ENCODE measurements around the gene NT5DC3. TPM values are rescaled to one million over a fixed set of nuclear protein-coding genes. Genes with fewer than 3 reads are reported as not detected.

Gene NT5DC3
- total RNA-seq, 4 donors from 2014 or later: 12.7 to 16.7 (median 16.2) TPM

GRCh38 chr12:103851127-103851526, 10.1 kb upstream of the NT5DC3 start:
- no peaks in the 10 kb centered on the region for H3K9me3 ChIP-seq
- peaks cover 0 to 52% (median 23%) of the 10 kb centered on the region in 4 donors for H3K4me1 ChIP-seq
- no peaks in the 10 kb centered on the region for H3K36me3 ChIP-seq
- no peaks in the 10 kb centered on the region for H3K27me3 ChIP-seq
- no peak for DNase-seq (ENCODE audit: low spot score in 2 of 2)
- no peak for TF ChIP-seq POLR2A (IDR thresholded peaks at IDR 0.05)
- no peak for TF ChIP-seq EP300 (IDR thresholded peaks at IDR 0.05)
- TF ChIP-seq CTCF (IDR thresholded peaks at IDR 0.05): no peak
- H3K4me3 ChIP-seq: no peak overlapping the region
- peak overlapping the region in 2 of 4 donors; percentile 63 to 81 for H3K27ac ChIP-seq
- 21 to 37% methylated on average over 1 of the region's 1 CpG for WGBS, 2 donors

- Histone ChIP-seq H3K27ac (peak overlapping the region in 2 of 4 donors; percentile 63 to 81), H3K4me3 (no peak overlapping the region), H3K9me3 (no peaks in the 10 kb centered on the region), H3K4me1 (peaks cover 0 to 52% (median 23%) of the 10 kb centered on the region in 4 donors), H3K36me3 (no peaks in the 10 kb centered on the region), H3K27me3 (no peaks in the 10 kb centered on the region)
- no peak for TF ChIP-seq EP300 (IDR thresholded peaks at IDR 0.05)
- no peak for TF ChIP-seq POLR2A (IDR thresholded peaks at IDR 0.05)
- TF ChIP-seq CTCF (IDR thresholded peaks at IDR 0.05): no peak
- WGBS, 2 donors: 60 to 79% methylated on average over 1 of the region's 1 CpG
- no peak for DNase-seq (ENCODE audit: low spot score in 2 of 2)
Measured at GRCh38 chr12:103850429-103850828, 9.4 kb upstream of the NT5DC3 start.

DNA sequence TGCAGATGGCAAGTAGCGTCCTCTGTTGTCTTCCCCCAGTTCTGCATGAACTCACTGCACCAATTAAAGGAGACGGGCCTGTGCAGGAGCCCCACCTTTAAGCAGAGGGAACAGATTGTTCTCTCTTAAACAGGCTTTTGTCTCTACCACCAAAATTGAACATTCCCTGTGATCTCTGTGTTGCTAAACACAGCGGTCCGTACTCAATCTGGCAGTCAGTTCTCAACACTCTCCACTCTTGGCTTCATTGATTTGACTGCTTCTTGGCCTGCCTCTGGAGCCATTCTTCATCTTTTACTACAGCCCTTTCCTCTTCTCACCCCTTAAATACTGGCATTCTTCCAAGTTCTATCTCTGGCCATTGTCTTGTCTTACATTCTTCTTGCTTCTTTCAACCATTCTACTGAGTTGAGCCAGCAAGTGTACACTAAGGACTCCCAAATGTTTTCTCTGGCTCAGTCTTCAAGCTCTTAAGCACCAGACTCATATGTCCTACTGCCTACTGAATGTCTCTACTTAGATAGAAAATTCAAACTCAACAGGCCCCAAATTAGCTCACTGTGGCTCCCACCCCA, 8.0 kb upstream of the NT5DC3 start:
- Histone ChIP-seq H3K4me1 (peaks cover 0 to 52% (median 23%) of the 10 kb centered on the region in 4 donors), H3K27me3 (no peaks in the 10 kb centered on the region)

GRCh38 chr12:103848143-103848542, 7.1 kb upstream of the NT5DC3 start:
- 80 to 83% methylated on average over 3 of the region's 3 CpGs for WGBS, 2 donors
- Histone ChIP-seq H3K36me3 (no peaks in the 10 kb centered on the region), H3K9me3 (no peaks in the 10 kb centered on the region), H3K4me1 (peaks cover 0 to 52% (median 23%) of the 10 kb centered on the region in 4 donors), H3K27me3 (no peaks in the 10 kb centered on the region), H3K4me3 (no peak overlapping the region), H3K27ac (peak overlapping the region in 2 of 4 donors; percentile 51 to 81)
- TF ChIP-seq CTCF (IDR thresholded peaks at IDR 0.05) (no peak), EP300 (IDR thresholded peaks at IDR 0.05) (no peak), POLR2A (IDR thresholded peaks at IDR 0.05) (no peak)
- DNase-seq (ENCODE audit: low spot score in 2 of 2): no peak

More for the DNA sequence above, 8.0 kb upstream of the NT5DC3 start:
- TF ChIP-seq CTCF (IDR thresholded peaks at IDR 0.05) (no peak), EP300 (IDR thresholded peaks at IDR 0.05) (peak in 1 of 2 donors; percentile 34), POLR2A (IDR thresholded peaks at IDR 0.05) (no peak)
- no peak for DNase-seq (ENCODE audit: low spot score in 2 of 2)
- no peaks in the 10 kb centered on the region for H3K36me3 ChIP-seq
- no peaks in the 10 kb centered on the region for H3K9me3 ChIP-seq
- peak overlapping the region in 2 of 4 donors; percentile 51 to 81 for H3K27ac ChIP-seq
- 75 to 81% methylated on average over 4 of the region's 4 CpGs for WGBS, 2 donors
- no peak overlapping the region for H3K4me3 ChIP-seq

GRCh38 chr12:103846415-103846814, 5.4 kb upstream of the NT5DC3 start:
- H3K4me1 ChIP-seq: peaks cover 0 to 44% (median 12%) of the 10 kb centered on the region in 4 donors
- H3K36me3 ChIP-seq: no peaks in the 10 kb centered on the region
- H3K27me3 ChIP-seq: no peaks in the 10 kb centered on the region
- TF ChIP-seq CTCF (IDR thresholded peaks at IDR 0.05) (no peak), EP300 (IDR thresholded peaks at IDR 0.05) (no peak), POLR2A (IDR thresholded peaks at IDR 0.05) (no peak)
- H3K27ac ChIP-seq: no peak overlapping the region
- 86 to 89% methylated on average over 4 of the region's 4 CpGs for WGBS, 2 donors
- no peaks in the 10 kb centered on the region for H3K9me3 ChIP-seq
- no peak overlapping the region for H3K4me3 ChIP-seq
- DNase-seq (ENCODE audit: low spot score in 2 of 2): no peak

Measured in tibial nerve (tissue), 4 donors.